OCI-LY7 (cell line): ENCODE data around the gene NUB1. TPM values are rescaled to one million over a fixed set of nuclear protein-coding genes. Genes with fewer than 3 reads are reported as not detected.
"Not testable (repeated sequence)": the region's sequence is repeated elsewhere in the genome, so short reads cannot be mapped to it uniquely, and the experiment has no call there.

ENCODE experiments used
- BruUV-seq: library from RNA; stranded (reverse); fragments of 400-500 nt; replicated peaks from 2 replicates; lab custom pipeline; 2021; lab: Mats Ljungman, UMichigan
- CTCF ChIA-PET: fragments of 300-600 bp; sonication (Branson Sonifier 250); formaldehyde crosslinking; loops from one replicate; lab custom pipeline; 2022; ENCODE audit warnings: antibody characterized with exemption; ENCODE audit not compliant: unreplicated experiment; lab: Charles Lee
- POLR2A ChIA-PET: fragments of 300-600 bp; sonication (Branson Sonifier 250); formaldehyde crosslinking; loops from one replicate; lab custom pipeline; 2022; ENCODE audit warnings: antibody characterized with exemption; lab: Charles Lee
- DNase-seq: peaks from one replicate; pipeline ENCODE4 v3.0.0-alpha.2; 2015; ENCODE audit warnings: low spot score
- H2AFZ ChIP-seq: fragments of 200-600 bp; sonication (generic), shearing (Covaris generic); 2 replicates; pipeline ENCODE4 v1.6.1; 2014; ENCODE audit warnings: mild to moderate bottlenecking, antibody characterized with exemption, low read length, moderate library complexity
- H3K27ac ChIP-seq: fragments of 200-600 bp; sonication (generic); 2 replicates; pipeline ENCODE4 v1.5.1; 2014; ENCODE audit warnings: mixed run types, low read depth, mild to moderate bottlenecking, moderate library complexity, low read length, inconsistent platforms; ENCODE audit not compliant: poor library complexity, severe bottlenecking
- H3K36me3 ChIP-seq: fragments of 200-600 bp; sonication (generic); 2 replicates; pipeline ENCODE4 v1.6.1; 2014; ENCODE audit warnings: mild to moderate bottlenecking, antibody characterized with exemption, low read length, moderate library complexity, mixed read lengths; ENCODE audit not compliant: insufficient read depth
- H3K4me1 ChIP-seq: fragments of 200-600 bp; sonication (generic); 2 replicates; pipeline ENCODE4 v1.5.1; 2014; ENCODE audit warnings: mild to moderate bottlenecking, low read length; ENCODE audit not compliant: insufficient read depth, poor library complexity, severe bottlenecking
- H3K4me2 ChIP-seq: fragments of 200-600 bp; sonication (generic); 2 replicates; pipeline ENCODE4 v1.6.1; 2014; ENCODE audit warnings: mild to moderate bottlenecking, low read length
- H3K4me3 ChIP-seq: fragments of 200-600 bp; sonication (generic); 2 replicates; pipeline ENCODE4 v1.5.1; 2014; ENCODE audit warnings: mild to moderate bottlenecking, low read depth, low read length; ENCODE audit not compliant: poor library complexity, severe bottlenecking
- H3K79me2 ChIP-seq: fragments of 200-600 bp; sonication (generic); 2 replicates; pipeline ENCODE4 v1.6.1; 2016; ENCODE audit warnings: low read depth, mild to moderate bottlenecking, low read length, moderate library complexity, mixed read lengths; ENCODE audit not compliant: insufficient read depth
- H3K9me2 ChIP-seq: fragments of 200-600 bp; sonication (generic); 2 replicates; pipeline ENCODE4 v1.6.1; 2016; ENCODE audit warnings: mild to moderate bottlenecking, low read length, mixed read lengths; ENCODE audit not compliant: insufficient read depth
- H3K9me3 ChIP-seq: fragments of 200-600 bp; sonication (generic); 2 replicates; pipeline ENCODE4 v1.6.1; 2014; ENCODE audit warnings: mild to moderate bottlenecking, mixed run types, low read length, mixed read lengths
- H4K20me1 ChIP-seq: fragments of 200-600 bp; sonication (generic); 2 replicates; pipeline ENCODE4 v1.6.1; 2014; ENCODE audit warnings: mild to moderate bottlenecking, antibody characterized with exemption, low read length, moderate library complexity, mixed read lengths; ENCODE audit not compliant: insufficient read depth
- EZH2phosphoT487 ChIP-seq: fragments of 200-600 bp; sonication (generic); IDR thresholded peaks from 2 replicates; pipeline ENCODE4 v1.6.1; 2018; ENCODE audit warnings: low read depth, borderline replicate concordance, mild to moderate bottlenecking, mixed run types, antibody characterized with exemption, low read length, moderate library complexity, mixed read lengths
- intact Hi-C: fragments of 100-400 bp; cut with micrococcal nuclease; formaldehyde crosslinking; loops from one replicate; pipeline ENCODE4 v1.10.0; 2022; ENCODE audit not compliant: unreplicated experiment
- total RNA-seq, 2 experiments: library from RNA; depleted of rRNA in 1 of 2; stranded (reverse); fragments of >200 nt in 1 of 2; shearing (Covaris generic) in 1 of 2; gene quantifications; 2 replicates each; pipeline ENCODE4 v1.2.3, GENCODE V29; 2014 to 2022
- TF ChIP-seq, protein P1 (sequence below): fragments of 200-600 bp; sonication (generic); conservative IDR thresholded peaks from 2 replicates; pipeline ENCODE4 v1.5.1; 2014; ENCODE audit warnings: mild to moderate bottlenecking, antibody characterized with exemption, low read length, moderate library complexity, mixed read lengths

The NUB1 gene
- total RNA-seq, 2 experiments from 2014 or later = 44.1 to 50.7 TPM

GRCh38 chr7:151299940-151300645 lies 41.5 kb upstream of the NUB1 start:
- Histone ChIP-seq H3K9me2 (no peaks in the 10 kb centered on the region), H3K9me3 (peaks cover 11% of the 10 kb centered on the region), H2AFZ (no peak overlapping the region), H3K4me2 (no peak overlapping the region), H3K79me2 (no peaks in the 10 kb centered on the region), H3K4me1 (no peaks in the 10 kb centered on the region), H3K4me3 (no peak overlapping the region), H3K27ac (no peak overlapping the region), H4K20me1 (no peaks in the 10 kb centered on the region), H3K36me3 (no peaks in the 10 kb centered on the region)
- DNase-seq = no peak
- TF ChIP-seq, protein P1, sequence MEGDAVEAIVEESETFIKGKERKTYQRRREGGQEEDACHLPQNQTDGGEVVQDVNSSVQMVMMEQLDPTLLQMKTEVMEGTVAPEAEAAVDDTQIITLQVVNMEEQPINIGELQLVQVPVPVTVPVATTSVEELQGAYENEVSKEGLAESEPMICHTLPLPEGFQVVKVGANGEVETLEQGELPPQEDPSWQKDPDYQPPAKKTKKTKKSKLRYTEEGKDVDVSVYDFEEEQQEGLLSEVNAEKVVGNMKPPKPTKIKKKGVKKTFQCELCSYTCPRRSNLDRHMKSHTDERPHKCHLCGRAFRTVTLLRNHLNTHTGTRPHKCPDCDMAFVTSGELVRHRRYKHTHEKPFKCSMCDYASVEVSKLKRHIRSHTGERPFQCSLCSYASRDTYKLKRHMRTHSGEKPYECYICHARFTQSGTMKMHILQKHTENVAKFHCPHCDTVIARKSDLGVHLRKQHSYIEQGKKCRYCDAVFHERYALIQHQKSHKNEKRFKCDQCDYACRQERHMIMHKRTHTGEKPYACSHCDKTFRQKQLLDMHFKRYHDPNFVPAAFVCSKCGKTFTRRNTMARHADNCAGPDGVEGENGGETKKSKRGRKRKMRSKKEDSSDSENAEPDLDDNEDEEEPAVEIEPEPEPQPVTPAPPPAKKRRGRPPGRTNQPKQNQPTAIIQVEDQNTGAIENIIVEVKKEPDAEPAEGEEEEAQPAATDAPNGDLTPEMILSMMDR = no peak
- TF ChIP-seq EZH2phosphoT487 = no peak
- POLR2A ChIA-PET = no interaction called here
- no TSS peak for BruUV-seq
- CTCF ChIA-PET = no interaction called here
- intact Hi-C loops = loop anchor here (5.0 kb wide), 1 partner anchor 178 kb away; no protein-coding TSS in a partner anchor

DNA sequence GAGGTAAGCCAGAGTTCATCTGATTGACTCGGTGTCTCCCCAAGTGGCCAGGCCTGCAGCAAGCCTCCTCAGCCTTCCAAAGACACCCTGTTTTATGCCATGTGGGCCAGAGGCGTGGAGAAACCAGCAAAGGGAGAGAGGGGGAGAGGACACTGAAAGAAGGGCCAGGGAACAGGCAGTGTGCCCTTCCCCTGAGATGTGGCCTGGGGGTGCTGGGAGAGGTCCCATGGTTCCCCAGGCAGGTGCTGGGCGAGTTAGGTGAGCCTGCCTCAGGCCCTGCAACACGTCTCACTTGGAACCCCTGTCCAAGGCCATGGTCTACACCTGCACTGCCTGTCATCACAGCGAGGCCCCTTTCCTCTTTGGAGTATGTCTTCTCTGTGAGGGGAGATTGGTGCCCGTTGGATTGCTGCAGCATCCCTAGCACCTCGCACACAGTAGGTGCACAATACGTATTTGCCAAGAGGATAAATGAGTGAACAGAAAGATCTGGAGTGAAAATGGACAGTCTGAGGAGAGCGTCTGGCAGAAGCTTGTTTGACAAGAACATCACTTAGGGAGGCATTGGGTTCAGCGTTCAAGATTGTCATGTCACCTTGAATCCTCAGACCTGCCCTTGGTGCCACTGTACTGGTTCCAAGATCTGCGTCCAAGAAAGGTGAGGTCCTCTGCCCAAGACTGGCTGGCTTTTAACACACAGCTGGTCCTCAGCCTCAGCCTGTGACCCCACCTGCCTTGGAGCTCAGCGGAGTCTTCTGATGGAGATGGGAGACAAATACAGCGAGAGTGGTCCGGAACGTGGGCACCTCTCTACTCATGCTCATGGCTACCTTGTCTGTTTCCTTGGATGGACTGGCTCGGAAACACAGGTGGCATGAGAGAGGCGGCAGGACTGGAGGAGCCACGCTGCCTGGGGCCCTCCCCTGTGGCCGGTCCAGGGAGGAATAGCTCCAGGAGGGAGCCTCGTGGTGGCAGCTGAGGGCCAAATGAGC lies 39.8 kb upstream of the NUB1 start:
- DNase-seq = no peak
- CTCF ChIA-PET = no interaction called here
- H3K36me3 ChIP-seq = no peaks in the 10 kb centered on the region
- H3K4me3 ChIP-seq = no peak overlapping the region
- H3K9me3 ChIP-seq = peaks cover 1% of the 10 kb centered on the region; the same call in 1 of the 2 replicates
- no peak overlapping the region for H3K4me2 ChIP-seq
- TF ChIP-seq, protein P1 = no peak
- TF ChIP-seq EZH2phosphoT487 = no peak
- no peaks in the 10 kb centered on the region for H3K4me1 ChIP-seq
- no peak overlapping the region for H3K27ac ChIP-seq
- no peaks in the 10 kb centered on the region for H4K20me1 ChIP-seq
- POLR2A ChIA-PET = no interaction called here
- H2AFZ ChIP-seq = no peak overlapping the region
- no peaks in the 10 kb centered on the region for H3K9me2 ChIP-seq
- intact Hi-C loops = loop anchor here (2.0 to 5.0 kb wide), 2 partner anchors 57 to 179 kb away; no protein-coding TSS in a partner anchor
- H3K79me2 ChIP-seq = no peaks in the 10 kb centered on the region
- BruUV-seq = no TSS peak

DNA sequence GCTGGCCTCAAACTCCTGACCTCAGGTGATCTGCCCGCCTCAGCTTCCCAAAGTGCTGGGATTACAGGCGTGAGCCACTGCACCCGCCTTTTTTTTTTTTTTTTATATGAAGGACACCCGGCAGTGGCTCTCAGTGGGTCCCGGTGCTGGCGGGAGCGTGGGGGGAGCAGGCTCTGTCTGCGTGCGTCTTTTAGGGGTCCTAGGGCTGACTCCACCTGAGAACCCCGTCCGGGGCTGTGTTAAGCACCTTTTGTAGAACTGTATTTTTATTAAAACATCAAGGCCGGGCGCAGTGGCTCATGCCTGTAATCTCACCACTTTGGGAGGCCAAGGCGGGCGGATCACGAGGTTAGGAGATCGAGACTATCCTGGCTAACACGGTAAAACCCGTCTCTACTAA lies 37.4 kb upstream of the NUB1 start:
- intact Hi-C loops = loop anchor here (5.0 kb wide), 1 partner anchor 182 kb away; no protein-coding TSS in a partner anchor
- H3K9me2 ChIP-seq, H3K27ac ChIP-seq, H3K79me2 ChIP-seq, H3K36me3 ChIP-seq, BruUV-seq, DNase-seq, H3K4me2 ChIP-seq, H3K9me3 ChIP-seq, H3K4me1 ChIP-seq, H2AFZ ChIP-seq, H3K4me3 ChIP-seq, H4K20me1 ChIP-seq: not testable (repeated sequence)
- ChIA-PET CTCF (interaction anchor here (0.6 kb wide), 1 partner anchor 132 kb away, joined by 3 read pairs; no protein-coding TSS in a partner anchor), POLR2A (interaction anchor here (1.2 kb wide), 1 partner anchor 13 kb away, joined by 4 read pairs; no protein-coding TSS in a partner anchor)
